Lower lobe of right lung (tissue), 2 donors: Measurements from ENCODE around the gene IGLL5. TPM values are rescaled to one million over a fixed set of nuclear protein-coding genes. Genes with fewer than 3 reads are reported as not detected.

Experiments used
- ATAC-seq, 2 donors: fragments of 200-7000 bp; cut with Tn5 transposase; one replicate each; pipeline ENCODE4 v1.9.1; 2020 to 2022; ENCODE audit warnings: mild to moderate bottlenecking in 2 of 2, moderate library complexity in 2 of 2
- DNase-seq: peaks from one replicate; pipeline ENCODE4 v3.0.0-alpha.2; 2020
- H3K27ac ChIP-seq: fragments of 200-600 bp; one replicate; pipeline ENCODE4 v1.8.0; 2022
- H3K27me3 ChIP-seq: fragments of 200-600 bp; one replicate; pipeline ENCODE4 v1.8.0; 2022; ENCODE audit warnings: low read depth
- H3K36me3 ChIP-seq: fragments of 200-600 bp; one replicate; pipeline ENCODE4 v1.8.0; 2022; ENCODE audit warnings: mild to moderate bottlenecking
- H3K4me1 ChIP-seq: fragments of 200-600 bp; one replicate; pipeline ENCODE4 v1.8.0; 2022
- H3K4me3 ChIP-seq: fragments of 200-600 bp; one replicate; pipeline ENCODE4 v1.8.0; 2022; ENCODE audit warnings: mild to moderate bottlenecking
- H3K9me3 ChIP-seq: fragments of 200-600 bp; one replicate; pipeline ENCODE4 v1.8.0; 2022
- CTCF ChIP-seq: fragments of 200-600 bp; IDR thresholded peaks from one replicate; pipeline ENCODE4 v1.8.0; 2022; ENCODE audit warnings: antibody characterized with exemption, mild to moderate bottlenecking
- intact Hi-C: fragments of 100-400 bp; cut with DNase I; formaldehyde crosslinking; loops from one replicate; pipeline ENCODE4 v1.11.0; 2022
- total RNA-seq: library from RNA; stranded (reverse); fragmentation: NEBNext Ultra II Directional; extraction: Animal tissue kit (Norgen Biotek cat#: 25700); gene quantifications from one replicate; pipeline ENCODE4 v1.2.1, GENCODE V29; 2021
- donor health status: DM: no; HTN: yes; CAD: no; lungs with severe emphysema.

IGLL5 gene
- total RNA-seq, 1 donor from 2014 or later, result 11.1 TPM

- Histone ChIP-seq H3K27me3 (peaks cover 9% of the 10 kb centered on the region), H3K36me3 (no peaks in the 10 kb centered on the region), H3K27ac (no peak overlapping the region), H3K9me3 (no peaks in the 10 kb centered on the region), H3K4me1 (no peaks in the 10 kb centered on the region), H3K4me3 (no peak overlapping the region)
- DNase-seq (no peak), ATAC-seq (no peak)
- intact Hi-C loops, result no loop called here
- TF ChIP-seq CTCF, result no peak
Measured at GRCh38 chr22:22927196-22927887, 39.7 kb downstream of the IGLL5 start.

GRCh38 chr22:22927888-22928665 lies 40.5 kb downstream of the IGLL5 start:
- no peaks in the 10 kb centered on the region for H3K36me3 ChIP-seq
- TF ChIP-seq CTCF, result no peak
- H3K27ac ChIP-seq, result no peak overlapping the region
- no peak for ATAC-seq
- no peak for DNase-seq
- intact Hi-C loops, result no loop called here
- no peaks in the 10 kb centered on the region for H3K4me1 ChIP-seq
- no peak overlapping the region for H3K4me3 ChIP-seq
- H3K9me3 ChIP-seq, result no peaks in the 10 kb centered on the region
- H3K27me3 ChIP-seq, result peaks cover 9% of the 10 kb centered on the region

GRCh38 chr22:22928666-22929380 lies 41.2 kb downstream of the IGLL5 start:
- Histone ChIP-seq H3K27ac (no peak overlapping the region), H3K9me3 (no peaks in the 10 kb centered on the region), H3K36me3 (no peaks in the 10 kb centered on the region), H3K27me3 (peaks cover 9% of the 10 kb centered on the region), H3K4me1 (no peaks in the 10 kb centered on the region), H3K4me3 (no peak overlapping the region)
- peak; percentile 38 to 74 for ATAC-seq
- DNase-seq, result peak; percentile 53
- no peak for TF ChIP-seq CTCF
- intact Hi-C loops, result no loop called here

- Histone ChIP-seq H3K4me3 (no peak overlapping the region), H3K27ac (no peak overlapping the region), H3K27me3 (peaks cover 9% of the 10 kb centered on the region), H3K9me3 (no peaks in the 10 kb centered on the region), H3K4me1 (no peaks in the 10 kb centered on the region), H3K36me3 (no peaks in the 10 kb centered on the region)
- no peak for DNase-seq
- TF ChIP-seq CTCF, result no peak
- no peak for ATAC-seq
- intact Hi-C loops, result no loop called here
Measured at GRCh38 chr22:22929381-22930221, 42.0 kb downstream of the IGLL5 start.

GRCh38 chr22:22930222-22930497 lies 42.5 kb downstream of the IGLL5 start:
- no peak overlapping the region for H3K4me3 ChIP-seq
- H3K9me3 ChIP-seq, result no peaks in the 10 kb centered on the region
- no peak for TF ChIP-seq CTCF
- H3K27me3 ChIP-seq, result peaks cover 9% of the 10 kb centered on the region
- intact Hi-C loops, result no loop called here
- DNase-seq, result no peak
- no peaks in the 10 kb centered on the region for H3K36me3 ChIP-seq
- no peak for ATAC-seq
- H3K4me1 ChIP-seq, result no peaks in the 10 kb centered on the region
- no peak overlapping the region for H3K27ac ChIP-seq
